Hepatocyte (in vitro differentiated cells): ENCODE results near the gene AGAP3. TPM values are rescaled to one million over a fixed set of nuclear protein-coding genes. Genes with fewer than 3 reads are reported as not detected.

Experiments
- DNase-seq: peaks from one replicate; pipeline ENCODE4 v3.0.0-alpha.2; 2016; ENCODE audit warnings: low spot score
- H2AFZ ChIP-seq: fragments of 200-600 bp; sonication (generic); 2 replicates; pipeline ENCODE4 v1.6.0; 2016; ENCODE audit warnings: antibody characterized with exemption, mild to moderate bottlenecking
- H3K27ac ChIP-seq: fragments of 200-600 bp; sonication (generic); 2 replicates; pipeline ENCODE4 v1.5.1; 2016; ENCODE audit warnings: mild to moderate bottlenecking
- H3K27me3 ChIP-seq: fragments of 200-600 bp; sonication (generic); 2 replicates; pipeline ENCODE4 v1.6.1; 2016
- H3K36me3 ChIP-seq: fragments of 200-600 bp; sonication (generic); replicated peaks from 2 replicates; pipeline ENCODE4 v1.5.1; 2016; ENCODE audit warnings: low read depth; ENCODE audit not compliant: insufficient read depth
- H3K4me1 ChIP-seq: fragments of 200-600 bp; sonication (generic); 2 replicates; pipeline ENCODE4 v1.5.1; 2016; ENCODE audit warnings: mild to moderate bottlenecking, moderate library complexity; ENCODE audit not compliant: insufficient read depth
- H3K4me2 ChIP-seq: fragments of 200-600 bp; sonication (generic); 2 replicates; pipeline ENCODE4 v1.6.0; 2016
- H3K4me3 ChIP-seq: fragments of 200-600 bp; sonication (generic); 2 replicates; pipeline ENCODE4 v1.5.1; 2016; ENCODE audit warnings: mild to moderate bottlenecking
- H3K79me2 ChIP-seq: fragments of 200-600 bp; sonication (generic); 2 replicates; pipeline ENCODE4 v1.6.0; 2017; ENCODE audit warnings: mild to moderate bottlenecking
- H3K9me2 ChIP-seq: fragments of 200-600 bp; sonication (generic); replicated peaks from 2 replicates; pipeline ENCODE4 v1.6.0; 2017; ENCODE audit warnings: mild to moderate bottlenecking; ENCODE audit not compliant: insufficient read depth
- H3K9me3 ChIP-seq: fragments of 200-600 bp; sonication (generic); 2 replicates; pipeline ENCODE4 v1.5.1; 2016; ENCODE audit warnings: low read depth, mild to moderate bottlenecking
- H4K20me1 ChIP-seq: fragments of 200-600 bp; sonication (generic); 2 replicates; pipeline ENCODE4 v1.6.0; 2016; ENCODE audit warnings: mild to moderate bottlenecking; ENCODE audit not compliant: insufficient read depth, poor library complexity, severe bottlenecking
- CTCF ChIP-seq: fragments of 200-600 bp; sonication (generic); IDR thresholded peaks from 2 replicates; pipeline ENCODE4 v1.5.1; 2016; ENCODE audit warnings: antibody characterized with exemption, mild to moderate bottlenecking; ENCODE audit not compliant: poor library complexity
- EZH2 ChIP-seq: fragments of 200-600 bp; sonication (generic); IDR thresholded peaks from 2 replicates; pipeline ENCODE4 v1.6.1; 2016; ENCODE audit warnings: antibody characterized with exemption, mild to moderate bottlenecking, borderline replicate concordance
- EZH2phosphoT487 ChIP-seq: fragments of 200-600 bp; sonication (generic); IDR thresholded peaks from one replicate; pipeline ENCODE4 v1.6.1; 2018; ENCODE audit warnings: antibody characterized with exemption, mild to moderate bottlenecking, low read depth, moderate library complexity; ENCODE audit not compliant: unreplicated experiment, severe bottlenecking
- WGBS: methylation state at CpG from one replicate; pipeline ENCODE4 v1.1.6; 2016; ENCODE audit warnings: low lambda C conversion rate; ENCODE audit errors: missing lambda C conversion rate; 5-methylcytosine and 5-hydroxymethylcytosine counted together
- polyA plus RNA-seq: library from polyadenylated mRNA; unstranded; fragments of >200 nt; fragmentation: Nextera tagmentation; extraction: Ambion mirVana; gene quantifications from 2 replicates; pipeline ENCODE4 v1.2.1, GENCODE V29; 2016
- total RNA-seq: library from RNA; depleted of rRNA; stranded (reverse); fragments of >200 nt; gene quantifications from 2 replicates; pipeline ENCODE4 v1.2.3, GENCODE V29; 2014

The AGAP3 gene
- total and polyA plus RNA-seq, 2 experiments from 2014 or later: 44.0 to 56.7 TPM

- Histone ChIP-seq H3K27ac (no peak overlapping the region), H3K9me3 (no peaks in the 10 kb centered on the region), H4K20me1 (no peaks in the 10 kb centered on the region), H3K36me3 (no peaks in the 10 kb centered on the region), H3K4me2 (no peak overlapping the region), H3K4me3 (no peak overlapping the region), H3K27me3 (no peaks in the 10 kb centered on the region), H3K9me2 (no peaks in the 10 kb centered on the region), H3K4me1 (no peaks in the 10 kb centered on the region), H3K79me2 (no peaks in the 10 kb centered on the region), H2AFZ (no peak overlapping the region)
- TF ChIP-seq EZH2: no peak
- no peak for TF ChIP-seq CTCF
- DNase-seq: no peak
- WGBS: 95% methylated on average over 32 of the region's 33 CpGs
These were observed 49.9 kb downstream of the AGAP3 start for GRCh38 chr7:151135866-151136843.

- H4K20me1 ChIP-seq: no peaks in the 10 kb centered on the region
These were observed 50.9 kb downstream of the AGAP3 start for GRCh38 chr7:151137076-151137675.

GRCh38 chr7:151137791-151138152 is 51.5 kb downstream of the AGAP3 start:
- TF ChIP-seq EZH2 (no peak), EZH2phosphoT487 (no peak)
- 96% methylated on average over 9 of the region's 11 CpGs for WGBS
- Histone ChIP-seq H3K9me2 (no peaks in the 10 kb centered on the region), H2AFZ (no peak overlapping the region), H3K4me1 (no peaks in the 10 kb centered on the region), H3K79me2 (no peaks in the 10 kb centered on the region), H3K27me3 (no peaks in the 10 kb centered on the region), H3K36me3 (no peaks in the 10 kb centered on the region), H3K4me3 (no peak overlapping the region), H3K4me2 (no peak overlapping the region), H3K27ac (no peak overlapping the region), H3K9me3 (no peaks in the 10 kb centered on the region), H4K20me1 (no peaks in the 10 kb centered on the region)
- no peak for DNase-seq

More at GRCh38 chr7:151137076-151137675, 50.9 kb downstream of the AGAP3 start:
- Histone ChIP-seq H3K9me3 (no peaks in the 10 kb centered on the region), H2AFZ (no peak overlapping the region), H3K4me1 (no peaks in the 10 kb centered on the region), H3K9me2 (no peaks in the 10 kb centered on the region), H3K79me2 (no peaks in the 10 kb centered on the region), H3K4me2 (no peak overlapping the region), H3K4me3 (no peak overlapping the region), H3K27ac (no peak overlapping the region), H3K36me3 (no peaks in the 10 kb centered on the region), H3K27me3 (no peaks in the 10 kb centered on the region)
- no peak for DNase-seq
- TF ChIP-seq EZH2: no peak
- no peak for TF ChIP-seq EZH2phosphoT487
- no peak for TF ChIP-seq CTCF
- WGBS: 90% methylated on average over 22 of the region's 22 CpGs

- Histone ChIP-seq H3K4me1 (no peaks in the 10 kb centered on the region), H3K4me2 (no peak overlapping the region), H4K20me1 (no peaks in the 10 kb centered on the region), H3K36me3 (no peaks in the 10 kb centered on the region), H3K79me2 (no peaks in the 10 kb centered on the region), H3K9me2 (no peaks in the 10 kb centered on the region), H3K9me3 (no peaks in the 10 kb centered on the region), H3K27ac (no peak overlapping the region), H3K4me3 (no peak overlapping the region), H3K27me3 (no peaks in the 10 kb centered on the region), H2AFZ (no peak overlapping the region)
- TF ChIP-seq EZH2 (no peak), EZH2phosphoT487 (no peak), CTCF (no peak)
- 80% methylated on average over 28 of the region's 30 CpGs for WGBS
- no peak for DNase-seq
These were observed 52.0 kb downstream of the AGAP3 start for GRCh38 chr7:151138153-151138851.
